Fibroblast of lung (primary cell): ENCODE results near the gene NCOA5.

Experiments used
- CTCF ChIP-seq, 2 donors: IDR thresholded peaks in 1 of 2; conservative IDR thresholded peaks in 1 of 2; 1 replicate in 1 of 2; 2 replicates in 1 of 2; pipeline ENCODE4 v1.5.1; 2011 to 2012; ENCODE audit warnings: low read length in 2 of 2, control low read depth in 1 of 2, inconsistent platforms in 1 of 2, low read depth in 1 of 2, mild to moderate bottlenecking in 1 of 2
- EZH2 ChIP-seq: IDR thresholded peaks from 2 replicates; pipeline ENCODE4 v1.5.1; 2012; ENCODE audit warnings: low read length, control low read depth, mild to moderate bottlenecking; ENCODE audit errors: missing control alignments

- TF ChIP-seq CTCF (conservative IDR thresholded peaks at IDR 0.05 in 1 of 2, IDR thresholded peaks at IDR 0.05 in 1 of 2; ENCODE audit: low read depth in 1 of 2, low read length in 2 of 2) (no peak), EZH2 (no peak)
Measured at GRCh38 chr20:46084805-46085178, 5.0 kb downstream of the NCOA5 start.
